Endothelial cell of hepatic sinusoid (primary cell): ENCODE measurements around the gene NKAPL.

ENCODE experiments used
- in situ Hi-C: cut with HindIII; loops from 2 replicates; pipeline ENCODE4 v1.10.0; 2017; ENCODE audit warnings: low sequenced_read_pairs

NKAPL gene

GRCh38 chr6:28258877-28259777, at the start of gene NKAPL:
Gene NKAPL (plus strand): TSS chr6:28259297. CDS start chr6:28259372, 75 bp downstream.
- in situ Hi-C loops: no loop called here

GRCh38 chr6:28209753-28210535, 49.2 kb upstream of the NKAPL start:
- in situ Hi-C loops: no loop called here

- in situ Hi-C loops: no loop called here
These were observed 47.1 kb upstream of the NKAPL start for GRCh38 chr6:28211840-28212509.

GRCh38 chr6:28212510-28213212, 46.4 kb upstream of the NKAPL start:
- in situ Hi-C loops: no loop called here

GRCh38 chr6:28213213-28213523, 45.9 kb upstream of the NKAPL start:
- in situ Hi-C loops: no loop called here

- in situ Hi-C loops: no loop called here
These were observed 43.7 kb upstream of the NKAPL start for GRCh38 chr6:28215425-28215824.

GRCh38 chr6:28217890-28218289, 41.2 kb upstream of the NKAPL start:
- in situ Hi-C loops: no loop called here

- in situ Hi-C loops: no loop called here
These were observed 40.5 kb upstream of the NKAPL start for GRCh38 chr6:28218312-28219248.

- in situ Hi-C loops: no loop called here
These were observed 38.6 kb upstream of the NKAPL start for GRCh38 chr6:28220257-28221133.

- in situ Hi-C loops: no loop called here
These were observed 34.7 kb upstream of the NKAPL start for GRCh38 chr6:28224131-28225055.

- in situ Hi-C loops: no loop called here
These were observed 33.9 kb upstream of the NKAPL start, which contains the start of gene ZSCAN9 for GRCh38 chr6:28225056-28225834. Gene ZSCAN9 (plus strand): TSS chr6:28225275. CDS start chr6:28227085, 1,810 bp downstream.

- in situ Hi-C loops: no loop called here
These were observed 32.6 kb upstream of the NKAPL start for GRCh38 chr6:28226460-28226859.

GRCh38 chr6:28232785-28233184, 26.3 kb upstream of the NKAPL start:
- in situ Hi-C loops: no loop called here

- in situ Hi-C loops: no loop called here
These were observed 23.1 kb upstream of the NKAPL start for GRCh38 chr6:28235912-28236452.

- in situ Hi-C loops: no loop called here
These were observed 19.5 kb upstream of the NKAPL start for GRCh38 chr6:28239636-28240035.

GRCh38 chr6:28240471-28240870, 18.6 kb upstream of the NKAPL start:
- in situ Hi-C loops: no loop called here

- in situ Hi-C loops: no loop called here
These were observed 15.2 kb upstream of the NKAPL start for GRCh38 chr6:28243946-28244345.
